Activated CD8-positive, alpha-beta T cell treated with anti-CD3 and anti-CD28 coated beads for 36 hours (primary cell): ENCODE data around the gene ALDH9A1. TPM values are rescaled to one million over a fixed set of nuclear protein-coding genes. Genes with fewer than 3 reads are reported as not detected.

ENCODE experiments used
- ATAC-seq: fragments of 200-7000 bp; cut with Tn5 transposase; one replicate; pipeline ENCODE4 v1.10.0; 2021; ENCODE audit warnings: mild to moderate bottlenecking, moderate library complexity
- CTCF ChIA-PET: fragments of 350-600 bp; sonication (Branson Sonifier 250); formaldehyde crosslinking; loops from one replicate; lab custom pipeline; 2021; ENCODE audit warnings: antibody characterized with exemption; lab: Charles Lee
- POLR2A ChIA-PET: fragments of 350-600 bp; sonication (Branson Sonifier 250); formaldehyde crosslinking; loops from one replicate; lab custom pipeline; 2021; ENCODE audit warnings: antibody characterized with exemption; lab: Charles Lee
- DNase-seq: peaks from one replicate; pipeline ENCODE4 v3.0.0-alpha.2; 2020
- H3K27ac Mint-ChIP-seq: one replicate; pipeline ENCODE4 v1.8.0; 2021; ENCODE audit warnings: mild to moderate bottlenecking, mixed read lengths
- H3K27me3 Mint-ChIP-seq: one replicate; pipeline ENCODE4 v1.8.0; 2021; ENCODE audit warnings: mixed read lengths
- H3K36me3 Mint-ChIP-seq: one replicate; pipeline ENCODE4 v1.8.0; 2021; ENCODE audit warnings: low read depth, mixed read lengths
- H3K4me1 Mint-ChIP-seq: one replicate; pipeline ENCODE4 v1.8.0; 2021; ENCODE audit warnings: low read depth, mixed read lengths
- H3K4me3 Mint-ChIP-seq: one replicate; pipeline ENCODE4 v1.8.0; 2021; ENCODE audit warnings: mild to moderate bottlenecking, moderate library complexity, mixed read lengths
- H3K9me3 Mint-ChIP-seq: one replicate; pipeline ENCODE4 v1.8.0; 2021; ENCODE audit warnings: mixed read lengths
- intact Hi-C: fragments of 100-400 bp; cut with micrococcal nuclease; formaldehyde crosslinking; loops from one replicate; pipeline ENCODE4 v1.10.0; 2022
- total RNA-seq, 2 experiments: library from RNA; stranded (reverse); gene quantifications; one replicate each; pipeline ENCODE4 v1.2.3, GENCODE V29; 2021
- TF ChIP-seq, protein P1 (sequence below): fragments of 200-600 bp; IDR thresholded peaks from one replicate; pipeline ENCODE4 v1.8.0; 2022; ENCODE audit warnings: antibody characterized with exemption, mild to moderate bottlenecking

The ALDH9A1 gene
- total RNA-seq, 2 experiments from 2014 or later: 25.6 to 28.2 TPM

DNA sequence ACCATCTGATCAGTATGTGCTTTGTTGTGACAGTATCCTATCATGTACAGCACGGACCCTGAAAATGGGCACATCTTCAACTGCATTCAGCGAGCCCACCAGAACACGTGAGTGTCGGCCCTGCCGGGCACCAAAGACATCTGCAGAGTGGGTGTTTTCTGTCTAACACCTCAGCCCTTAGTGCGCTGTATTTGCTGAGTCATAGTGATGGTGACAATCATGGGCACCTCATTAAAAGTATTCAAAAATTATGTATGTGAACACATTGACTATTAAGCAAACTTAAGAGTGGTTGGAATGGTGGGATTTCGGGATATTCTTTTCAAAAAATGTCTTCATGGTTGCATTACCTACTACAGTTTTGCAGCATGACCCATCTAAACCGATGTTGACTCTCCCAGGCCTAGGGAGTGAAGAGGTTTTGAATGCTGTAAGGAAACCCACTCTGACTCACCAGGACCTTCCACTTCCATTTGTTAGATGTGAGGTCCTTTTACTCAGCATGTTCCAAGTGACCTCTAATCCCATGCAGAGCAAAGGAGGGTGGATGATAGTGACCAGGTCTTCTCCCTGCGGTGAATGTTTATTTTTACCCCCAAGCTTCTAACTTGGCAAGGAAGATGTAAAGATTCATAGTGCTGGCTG, 47.3 kb downstream of the ALDH9A1 start:
- H3K4me1 Mint-ChIP-seq: peaks cover 3% of the 10 kb centered on the region
- CTCF ChIA-PET: no interaction called here
- H3K27ac Mint-ChIP-seq: no peak overlapping the region
- no peak overlapping the region for H3K4me3 Mint-ChIP-seq
- H3K27me3 Mint-ChIP-seq: no peaks in the 10 kb centered on the region
- ATAC-seq (no peak), DNase-seq (no peak)
- POLR2A ChIA-PET: interaction anchor here (1.2 kb wide), 1 partner anchor 239 kb away, joined by 3 read pairs; no protein-coding TSS in a partner anchor
- H3K9me3 Mint-ChIP-seq: no peaks in the 10 kb centered on the region
- H3K36me3 Mint-ChIP-seq: peaks cover 7% of the 10 kb centered on the region
- intact Hi-C loops: no loop called here
- TF ChIP-seq, protein P1, sequence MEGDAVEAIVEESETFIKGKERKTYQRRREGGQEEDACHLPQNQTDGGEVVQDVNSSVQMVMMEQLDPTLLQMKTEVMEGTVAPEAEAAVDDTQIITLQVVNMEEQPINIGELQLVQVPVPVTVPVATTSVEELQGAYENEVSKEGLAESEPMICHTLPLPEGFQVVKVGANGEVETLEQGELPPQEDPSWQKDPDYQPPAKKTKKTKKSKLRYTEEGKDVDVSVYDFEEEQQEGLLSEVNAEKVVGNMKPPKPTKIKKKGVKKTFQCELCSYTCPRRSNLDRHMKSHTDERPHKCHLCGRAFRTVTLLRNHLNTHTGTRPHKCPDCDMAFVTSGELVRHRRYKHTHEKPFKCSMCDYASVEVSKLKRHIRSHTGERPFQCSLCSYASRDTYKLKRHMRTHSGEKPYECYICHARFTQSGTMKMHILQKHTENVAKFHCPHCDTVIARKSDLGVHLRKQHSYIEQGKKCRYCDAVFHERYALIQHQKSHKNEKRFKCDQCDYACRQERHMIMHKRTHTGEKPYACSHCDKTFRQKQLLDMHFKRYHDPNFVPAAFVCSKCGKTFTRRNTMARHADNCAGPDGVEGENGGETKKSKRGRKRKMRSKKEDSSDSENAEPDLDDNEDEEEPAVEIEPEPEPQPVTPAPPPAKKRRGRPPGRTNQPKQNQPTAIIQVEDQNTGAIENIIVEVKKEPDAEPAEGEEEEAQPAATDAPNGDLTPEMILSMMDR: no peak

DNA sequence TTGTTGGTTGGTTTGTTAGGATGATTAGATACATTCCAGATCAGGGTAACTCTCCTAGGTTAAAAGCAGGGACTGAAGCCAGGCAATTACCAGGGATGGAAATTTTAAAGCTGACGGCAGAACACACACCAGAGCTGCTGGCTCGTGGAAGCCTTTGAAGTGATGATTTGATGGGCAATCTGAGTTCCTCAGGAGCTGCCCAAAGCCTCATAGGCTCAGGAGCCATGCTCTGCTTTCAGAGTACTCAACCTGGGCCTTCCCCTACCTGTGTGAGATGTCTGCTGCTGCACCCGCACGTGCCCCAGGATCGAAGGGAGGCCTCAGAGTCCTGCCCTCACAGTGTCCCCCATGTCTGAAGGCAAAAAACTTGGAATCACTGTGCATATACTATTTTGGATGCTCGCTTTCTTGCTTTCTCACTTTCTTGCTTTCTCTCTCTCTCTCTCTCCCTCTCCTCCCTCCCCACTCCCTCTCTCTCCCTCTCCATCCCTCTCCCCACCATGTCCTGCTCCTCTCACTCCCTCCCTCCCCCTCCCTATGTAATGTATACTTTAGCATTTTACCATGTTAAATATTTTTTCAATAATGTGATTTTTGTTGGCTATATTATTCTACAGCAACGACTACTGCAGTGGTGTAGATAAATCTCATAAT, 49.3 kb downstream of the ALDH9A1 start:
- Mint-ChIP-seq H3K27me3 (no peaks in the 10 kb centered on the region), H3K4me3 (no peak overlapping the region), H3K36me3 (peaks cover 4% of the 10 kb centered on the region), H3K27ac (no peak overlapping the region), H3K4me1 (peaks cover 7% of the 10 kb centered on the region), H3K9me3 (no peaks in the 10 kb centered on the region)
- TF ChIP-seq, protein P1: no peak
- intact Hi-C loops: no loop called here
- CTCF ChIA-PET: interaction anchor here (1.3 kb wide), 1 partner anchor 11 kb away, joined by 4 read pairs; no protein-coding TSS in a partner anchor
- ATAC-seq (no peak), DNase-seq (no peak)
- POLR2A ChIA-PET: interaction anchor here (0.6 kb wide), 1 partner anchor 1352 kb away, joined by 3 read pairs; no protein-coding TSS in a partner anchor

DNA sequence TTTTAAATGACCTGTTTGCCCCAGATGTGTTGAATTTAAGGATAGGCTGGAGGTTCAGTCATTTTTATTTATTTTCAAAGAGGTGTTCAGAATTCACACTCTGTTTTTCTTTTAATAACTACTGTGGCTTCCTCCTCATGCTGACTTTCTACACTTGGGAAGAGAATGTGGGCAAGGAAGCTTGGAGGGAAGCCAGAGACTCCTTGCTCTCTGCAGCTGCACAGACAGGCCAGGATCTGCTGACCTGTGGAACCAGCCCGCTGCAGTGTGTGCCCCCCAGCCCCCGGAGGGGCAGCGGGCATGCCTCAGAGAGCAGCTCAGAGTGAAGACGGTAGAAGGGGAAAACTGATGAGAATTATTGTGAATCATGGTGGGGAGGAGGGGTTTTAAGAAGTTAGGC, 50.4 kb downstream of the ALDH9A1 start:
- no peak overlapping the region for H3K4me3 Mint-ChIP-seq
- no peak for DNase-seq
- H3K9me3 Mint-ChIP-seq: no peaks in the 10 kb centered on the region
- H3K4me1 Mint-ChIP-seq: peaks cover 7% of the 10 kb centered on the region
- H3K27me3 Mint-ChIP-seq: no peaks in the 10 kb centered on the region
- no peaks in the 10 kb centered on the region for H3K36me3 Mint-ChIP-seq
- POLR2A ChIA-PET: interaction anchor here (0.8 to 1.2 kb wide), 3 partner anchors 10 to 121 kb away, joined by 3 read pairs; partner anchors contain the start of gene TMCO1
- intact Hi-C loops: no loop called here
- no peak for ATAC-seq
- TF ChIP-seq, protein P1: no peak
- CTCF ChIA-PET: no interaction called here
- no peak overlapping the region for H3K27ac Mint-ChIP-seq

- H3K4me3 Mint-ChIP-seq: no peak overlapping the region
- CTCF ChIA-PET: no interaction called here
- no peak overlapping the region for H3K27ac Mint-ChIP-seq
- POLR2A ChIA-PET: interaction anchor here (0.8 to 1.2 kb wide), 3 partner anchors 11 to 121 kb away, joined by 3 read pairs; partner anchors contain the start of gene TMCO1
- intact Hi-C loops: no loop called here
- TF ChIP-seq, protein P1: no peak
- H3K4me1 Mint-ChIP-seq: peaks cover 7% of the 10 kb centered on the region
- no peaks in the 10 kb centered on the region for H3K9me3 Mint-ChIP-seq
- no peaks in the 10 kb centered on the region for H3K27me3 Mint-ChIP-seq
- DNase-seq: no peak
- H3K36me3 Mint-ChIP-seq: no peaks in the 10 kb centered on the region
- no peak for ATAC-seq
Measured at GRCh38 chr1:165647517-165647916, 50.8 kb downstream of the ALDH9A1 start.
